HG03175 (cell line): ENCODE results near the gene TRIM66.

Experiments used
- ATAC-seq: cut with Tn5 transposase; IDR thresholded peaks from one replicate; pipeline ENCODE4 v1.9.1; 2021; ENCODE audit warnings: mild to moderate bottlenecking, moderate library complexity; ENCODE audit not compliant: unreplicated experiment

The TRIM66 gene

DNA sequence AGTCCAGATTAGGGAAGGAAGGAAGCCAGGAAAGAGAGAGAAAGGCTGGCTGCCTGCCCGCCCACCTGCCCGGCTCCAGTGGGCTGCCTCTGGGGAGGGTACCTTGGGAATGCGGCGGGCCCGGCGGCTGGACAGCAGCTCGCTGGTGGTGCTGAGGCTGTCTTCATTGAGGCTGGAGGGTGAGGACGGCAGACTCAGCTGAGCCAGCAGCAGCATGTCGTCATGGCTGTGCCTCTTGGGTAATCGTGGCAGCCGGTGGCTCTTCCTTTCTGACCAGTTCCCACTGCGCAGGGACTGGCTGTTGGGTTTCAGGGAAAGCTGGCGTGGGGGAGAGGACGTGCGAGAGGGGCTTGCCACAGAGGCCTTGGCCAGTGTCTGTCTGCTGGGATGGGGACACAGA, 33.0 kb upstream of the TRIM66 start:
- ATAC-seq = no peak

DNA sequence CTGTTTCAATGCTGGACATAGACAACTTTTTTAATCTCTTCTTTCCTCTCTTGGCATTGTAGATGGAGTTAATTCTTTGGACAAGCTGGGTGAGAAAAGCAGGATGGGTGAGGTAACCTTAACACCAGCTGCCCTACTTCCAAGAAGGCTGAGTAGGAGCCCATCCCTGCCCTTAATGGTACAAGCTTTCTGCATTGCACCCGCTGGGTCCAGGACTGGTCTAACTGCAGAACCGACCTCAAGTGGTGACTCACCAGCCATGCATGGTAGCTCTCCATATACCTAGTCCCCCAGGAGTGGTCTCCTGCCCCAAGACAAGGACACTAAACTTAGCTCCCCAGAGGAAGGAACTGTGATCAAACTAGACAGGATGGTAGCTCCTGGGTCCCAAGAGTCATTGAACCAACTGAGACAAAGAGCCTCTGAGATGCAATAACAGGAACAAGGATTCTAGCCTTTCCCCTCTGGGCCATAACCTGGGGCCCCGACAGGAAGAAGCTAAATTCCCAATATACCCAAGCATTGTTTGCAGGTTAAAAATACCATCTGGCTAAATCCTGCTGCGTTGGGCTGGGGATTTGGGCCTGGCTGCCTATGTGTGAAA, 32.3 kb upstream of the TRIM66 start:
- ATAC-seq = no peak

DNA sequence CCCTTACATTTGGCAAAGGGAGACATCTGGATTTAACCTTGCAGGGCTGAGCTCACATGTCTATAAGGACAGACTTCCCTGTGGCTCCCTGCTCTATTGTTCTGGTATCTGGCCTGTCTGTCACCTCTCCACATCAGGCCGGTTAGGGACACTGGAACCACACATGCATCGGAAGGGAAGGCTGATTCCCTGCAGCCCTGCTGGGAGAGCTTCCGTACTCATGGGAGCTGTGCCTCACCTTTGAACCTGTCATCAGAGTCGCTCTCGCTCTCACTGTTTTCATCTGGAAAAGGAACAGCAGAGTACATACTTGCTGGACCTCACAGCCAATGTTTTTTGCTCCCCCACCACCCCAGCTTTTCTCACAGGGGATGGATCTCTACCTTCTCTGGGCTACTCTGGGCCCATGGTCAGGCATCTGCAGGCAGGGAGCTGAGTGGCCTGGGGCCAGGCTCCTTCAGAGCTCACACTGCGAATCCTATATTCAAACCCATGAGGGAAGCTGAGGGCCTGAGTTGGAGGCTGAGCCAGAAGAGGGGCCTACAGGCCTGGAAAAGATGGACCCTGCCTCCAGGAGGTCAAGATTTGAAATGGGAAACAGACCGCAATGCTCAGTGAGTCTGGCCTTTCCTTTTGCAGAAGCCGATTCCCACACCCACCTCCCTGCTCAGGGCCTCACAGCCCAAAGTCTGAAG, 31.4 kb upstream of the TRIM66 start:
- ATAC-seq = no peak

DNA sequence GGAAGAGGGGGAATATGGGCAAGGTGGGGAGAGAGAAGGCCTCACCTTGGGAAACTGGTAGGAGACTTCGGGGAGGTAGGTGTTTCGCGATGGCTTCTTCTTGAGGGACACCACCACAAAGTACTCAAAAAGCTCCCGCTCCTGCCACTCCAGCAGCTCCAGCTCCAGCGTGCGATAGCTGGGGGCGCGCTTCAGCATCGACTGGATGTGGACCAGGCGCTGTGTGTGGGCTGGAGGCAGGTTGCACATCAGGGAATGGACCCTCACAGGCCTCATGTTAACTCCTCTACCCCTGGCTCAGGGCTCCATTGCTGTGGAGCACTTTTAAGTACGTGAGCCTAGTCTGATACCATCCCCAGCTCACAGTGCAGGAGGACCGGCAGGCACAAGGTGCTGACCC, 30.0 kb upstream of the TRIM66 start:
- ATAC-seq = no peak

DNA sequence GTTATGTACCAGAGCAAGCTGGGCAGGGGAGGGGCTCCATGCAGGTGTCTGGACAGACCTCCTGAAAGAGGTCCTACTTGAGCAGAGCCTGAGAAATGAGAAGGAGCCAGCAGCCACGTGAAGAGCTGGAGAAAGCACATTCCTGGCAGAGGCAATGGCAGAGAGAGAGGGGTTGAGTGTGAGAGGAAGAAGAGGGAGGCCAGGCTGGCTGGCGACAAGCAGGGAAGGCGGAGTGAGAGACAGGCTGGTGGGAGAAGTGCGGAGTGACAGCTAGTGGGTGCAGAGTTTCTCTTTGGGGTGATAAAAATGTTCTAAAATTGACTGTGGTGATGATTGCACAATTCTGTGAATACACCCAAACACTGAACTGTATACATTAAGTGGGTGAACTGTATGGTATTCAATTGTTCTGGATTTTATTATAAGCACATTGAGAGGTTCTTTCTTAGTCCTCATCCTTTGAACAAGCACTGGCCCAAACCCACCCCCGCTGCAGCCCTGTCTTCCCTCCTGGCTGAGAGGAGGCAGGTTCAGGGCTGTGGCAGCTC, 29.5 kb upstream of the TRIM66 start:
- no peak for ATAC-seq

DNA sequence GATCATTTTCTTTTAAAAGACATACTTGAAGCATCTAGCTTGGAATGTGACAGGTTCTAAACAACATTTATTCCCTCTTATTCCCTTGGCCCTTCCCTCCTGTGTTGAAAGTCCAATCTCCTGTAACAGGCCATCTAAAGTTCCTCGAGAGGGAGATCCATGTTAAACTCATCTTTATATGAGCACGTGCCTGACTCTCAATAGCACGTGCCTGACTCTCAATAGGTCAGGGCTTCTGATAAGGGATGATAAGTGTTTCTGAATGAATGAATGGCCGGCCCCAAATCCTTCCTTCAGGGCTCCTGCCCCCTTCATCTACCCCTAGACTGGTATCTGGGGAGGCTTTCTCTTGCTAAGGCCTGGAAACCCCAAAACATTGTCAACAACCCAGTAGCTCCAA, 27.3 kb upstream of the TRIM66 start:
- ATAC-seq = no peak

DNA sequence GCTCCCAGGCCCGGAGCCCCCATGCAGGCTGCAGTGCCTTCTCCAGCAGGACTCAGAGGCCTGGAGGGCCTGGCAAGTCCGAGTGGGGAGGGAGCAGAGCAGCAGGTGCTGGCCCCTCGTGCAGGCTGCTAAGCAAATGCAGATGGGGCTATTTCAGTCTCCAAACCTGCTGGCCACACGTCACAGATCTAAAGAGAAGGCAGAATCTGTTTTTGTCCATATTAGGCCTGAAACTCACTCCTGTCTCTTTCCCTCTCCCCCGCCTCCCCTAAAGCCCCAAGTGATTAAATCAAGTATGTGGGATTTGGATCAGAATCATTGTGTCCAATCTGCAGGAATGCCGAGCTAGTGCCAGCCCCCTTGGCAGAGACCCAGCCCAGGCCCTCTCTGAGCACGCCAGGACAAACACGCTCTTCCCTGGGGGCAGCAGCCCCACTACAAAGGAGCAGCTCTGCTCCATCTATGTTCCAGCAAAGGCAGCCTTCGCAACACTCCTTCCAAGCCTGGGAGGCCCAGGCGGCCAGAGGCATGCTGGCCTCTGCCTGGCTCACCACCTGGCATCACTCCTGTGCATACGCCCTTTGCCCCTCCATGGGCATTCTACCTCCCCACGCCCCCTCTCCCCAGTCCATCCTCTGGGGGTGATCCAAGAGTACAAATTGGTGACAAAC, 26.7 kb upstream of the TRIM66 start:
- no peak for ATAC-seq

DNA sequence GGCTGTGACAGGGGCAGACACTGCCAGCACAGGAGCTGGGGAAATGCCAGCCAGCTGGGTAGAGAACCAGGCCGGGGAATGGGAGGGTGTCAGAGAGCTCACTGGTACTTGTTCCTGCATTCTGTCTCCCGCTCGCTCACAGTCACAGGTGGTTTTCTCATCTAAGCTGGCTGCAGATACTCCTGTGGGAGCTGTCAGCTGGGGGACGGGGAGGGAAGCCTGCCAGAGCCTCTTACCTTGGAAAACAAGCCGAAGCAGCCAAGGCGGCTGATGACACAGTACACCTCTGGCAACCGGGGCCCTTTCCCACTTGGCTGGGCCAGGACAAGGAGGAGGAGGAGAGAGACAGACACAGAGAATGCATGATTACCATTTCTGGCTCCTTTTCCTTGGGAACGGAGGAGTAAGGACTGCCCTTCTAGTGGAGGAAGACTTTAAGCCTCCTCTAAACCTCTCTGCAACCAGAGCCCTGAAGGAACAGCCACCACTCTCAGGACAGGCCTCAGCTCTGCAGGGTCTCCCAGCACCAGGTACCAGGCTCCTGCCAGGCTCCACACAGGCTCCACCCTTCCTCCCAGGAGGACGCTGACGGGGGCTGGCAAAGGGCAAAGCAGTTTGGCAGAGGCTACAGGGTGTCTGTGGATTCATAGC, 25.2 kb upstream of the TRIM66 start:
- ATAC-seq = no peak

DNA sequence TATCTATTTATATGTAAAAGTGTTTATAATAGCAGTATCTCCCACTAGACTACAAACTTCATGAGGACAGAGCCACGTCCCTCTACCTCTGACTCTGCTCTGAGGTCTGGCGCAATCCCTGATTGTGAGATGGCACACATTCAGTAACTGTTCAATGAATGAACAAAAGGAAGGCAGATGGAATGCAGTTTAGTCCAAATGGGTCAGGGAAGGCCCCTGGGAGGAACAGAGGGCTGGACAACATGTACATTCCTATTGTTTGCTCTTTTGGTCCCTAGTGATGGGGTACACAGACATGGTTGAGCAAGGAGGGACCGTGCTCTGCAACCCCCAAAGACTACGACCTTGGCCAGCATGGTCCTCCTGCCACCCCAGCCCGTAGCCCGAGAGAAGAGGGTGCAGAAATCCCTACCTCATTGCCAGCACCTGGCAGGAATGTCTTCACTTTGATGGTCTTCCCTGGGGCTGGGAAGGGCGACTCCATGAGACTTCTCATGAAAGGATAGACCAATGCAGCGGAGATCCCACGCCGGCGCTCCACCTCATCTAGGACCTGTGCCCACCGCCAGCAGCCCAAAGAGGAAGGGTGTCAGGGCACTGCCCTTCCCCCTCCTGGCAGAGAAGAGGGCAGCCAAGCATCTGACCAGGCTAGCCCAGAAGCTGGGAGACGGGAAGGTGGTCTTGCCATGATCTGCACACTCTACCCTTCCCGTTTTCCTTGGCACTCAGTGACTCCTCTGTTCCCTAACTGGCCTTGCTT, 24.4 kb upstream of the TRIM66 start:
- no peak for ATAC-seq

DNA sequence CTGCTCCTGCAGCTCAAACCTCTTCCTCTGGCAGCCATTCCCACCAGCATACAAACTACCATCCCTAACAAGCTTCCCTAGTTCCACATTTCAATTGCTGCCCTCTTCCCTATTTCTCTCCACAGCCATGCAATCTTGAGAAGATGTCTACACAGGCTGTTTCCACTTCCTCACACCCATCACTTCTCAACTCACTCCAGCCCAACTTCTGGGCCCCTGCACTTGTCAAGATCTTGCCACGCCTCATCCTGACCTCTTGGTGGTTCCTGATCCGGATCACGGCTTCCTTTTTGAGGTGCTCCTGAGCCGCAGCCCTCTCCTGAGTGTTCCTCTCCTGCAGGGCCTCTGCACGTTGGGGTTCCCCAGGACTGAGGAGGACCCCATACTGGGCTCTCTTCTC, 22.7 kb upstream of the TRIM66 start:
- ATAC-seq = no peak

DNA sequence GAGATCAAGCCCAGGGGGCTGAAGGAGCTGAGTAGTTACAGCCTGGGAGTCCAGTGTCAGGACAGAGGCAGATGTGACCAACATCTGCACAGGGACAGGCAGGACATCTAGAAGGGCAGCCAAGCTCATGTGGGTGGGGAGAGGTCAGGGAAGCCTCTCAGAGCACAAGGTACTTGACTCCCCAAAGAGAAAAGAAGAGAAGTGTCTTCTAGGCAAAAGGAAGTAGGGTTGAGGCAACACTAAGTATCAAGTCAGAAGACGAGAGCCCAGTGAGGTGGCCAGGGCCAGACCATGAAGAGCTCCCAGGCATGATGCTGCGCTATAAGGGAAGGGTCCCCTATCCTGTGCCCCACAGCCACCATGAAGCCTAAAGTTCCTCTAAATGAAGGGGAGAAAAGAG, 21.7 kb upstream of the TRIM66 start:
- ATAC-seq = no peak

DNA sequence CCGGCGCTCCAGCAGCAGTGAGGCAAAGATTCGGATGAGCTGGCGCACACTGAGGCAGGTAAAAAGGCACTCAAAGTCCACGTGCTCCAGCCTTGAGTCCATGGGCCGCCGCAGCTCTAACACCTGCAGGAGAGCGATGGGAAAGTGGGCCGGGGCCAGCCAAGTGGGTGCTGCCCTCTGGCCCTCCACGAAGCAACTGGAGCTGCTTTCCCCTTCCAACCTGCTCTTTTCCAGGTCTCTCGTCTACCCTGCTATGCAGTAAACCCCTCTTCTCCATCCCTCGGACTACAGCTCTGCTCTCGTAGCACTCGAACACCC, 20.1 kb upstream of the TRIM66 start:
- ATAC-seq = no peak

DNA sequence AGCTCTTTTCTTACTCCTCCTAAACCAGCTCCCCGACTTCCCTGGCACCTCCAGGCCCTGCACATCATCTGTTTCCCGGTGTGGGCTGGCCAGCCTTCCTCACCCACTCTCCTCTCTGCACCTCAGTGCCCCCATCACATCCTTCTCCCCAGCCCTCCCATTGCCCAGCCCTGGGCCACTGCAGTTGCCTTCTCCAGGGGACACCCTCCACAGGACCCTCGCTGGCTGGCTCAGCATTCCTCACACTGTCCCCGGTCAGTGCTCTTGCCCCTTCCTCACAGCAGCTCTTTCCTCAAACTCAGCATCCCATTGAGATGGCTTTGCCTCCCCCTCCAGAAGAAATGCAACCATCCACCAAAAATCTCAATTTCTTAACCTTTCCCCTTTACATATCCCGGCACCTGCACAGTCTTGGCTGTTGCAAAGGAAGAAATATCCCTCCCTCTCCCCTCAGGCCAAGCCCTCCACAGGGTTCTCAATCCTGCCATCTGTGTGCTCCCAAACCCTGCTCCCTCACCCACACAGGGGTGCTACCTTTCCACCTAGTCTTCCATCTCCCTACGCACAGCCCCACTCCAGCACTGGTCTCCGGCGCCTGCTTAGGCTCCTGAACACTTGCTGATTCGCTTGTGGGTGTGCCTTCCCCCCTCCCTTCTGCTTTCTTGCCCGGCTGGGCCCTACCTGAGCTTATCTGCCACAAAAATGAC, 19.6 kb upstream of the TRIM66 start:
- no peak for ATAC-seq

DNA sequence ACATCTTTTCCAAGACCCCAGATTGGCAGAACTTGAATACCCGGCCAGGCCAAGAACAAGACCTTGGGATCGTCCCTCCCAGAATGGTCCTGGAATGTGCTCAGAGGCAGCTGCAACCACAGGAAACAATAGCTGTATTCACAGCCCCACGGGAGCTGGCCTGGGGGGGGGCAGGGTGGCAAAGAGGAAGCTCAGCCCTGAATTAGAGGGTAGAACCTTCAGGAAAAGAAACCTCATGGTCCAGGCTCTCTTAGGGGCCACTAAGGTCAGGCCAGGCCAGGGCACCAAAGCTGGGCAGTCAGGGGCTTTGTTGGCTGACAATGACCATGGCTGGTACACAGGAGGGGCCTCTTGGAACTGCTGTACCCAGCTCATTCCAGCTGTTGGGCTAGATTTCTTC, 17.4 kb upstream of the TRIM66 start:
- ATAC-seq = no peak

DNA sequence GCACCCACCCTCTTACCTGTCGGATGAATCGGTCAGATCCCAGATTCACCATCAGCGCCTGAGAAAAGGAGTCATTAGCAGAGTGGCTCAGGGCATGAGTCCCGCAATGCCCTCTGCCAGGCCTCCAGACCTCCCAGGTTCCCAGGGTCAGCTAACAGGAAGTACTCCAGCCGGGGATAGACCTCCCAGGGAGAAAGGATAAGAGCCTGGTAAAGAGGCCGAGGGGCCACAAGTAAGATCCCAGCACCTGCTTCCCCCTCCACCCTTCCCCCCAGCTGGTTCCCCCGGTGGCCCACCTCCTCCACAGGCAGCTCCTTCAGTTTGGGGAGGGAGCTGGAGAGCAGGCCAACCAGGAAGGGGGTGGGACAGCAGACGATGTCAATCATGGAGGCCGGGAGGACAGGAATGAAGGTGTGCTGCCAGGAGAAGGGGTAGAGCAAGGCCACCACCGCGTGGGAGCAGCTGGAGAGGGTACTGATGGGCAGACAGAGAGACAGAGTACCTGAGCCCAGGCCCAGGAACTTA, 16.5 kb upstream of the TRIM66 start:
- ATAC-seq = no peak

DNA sequence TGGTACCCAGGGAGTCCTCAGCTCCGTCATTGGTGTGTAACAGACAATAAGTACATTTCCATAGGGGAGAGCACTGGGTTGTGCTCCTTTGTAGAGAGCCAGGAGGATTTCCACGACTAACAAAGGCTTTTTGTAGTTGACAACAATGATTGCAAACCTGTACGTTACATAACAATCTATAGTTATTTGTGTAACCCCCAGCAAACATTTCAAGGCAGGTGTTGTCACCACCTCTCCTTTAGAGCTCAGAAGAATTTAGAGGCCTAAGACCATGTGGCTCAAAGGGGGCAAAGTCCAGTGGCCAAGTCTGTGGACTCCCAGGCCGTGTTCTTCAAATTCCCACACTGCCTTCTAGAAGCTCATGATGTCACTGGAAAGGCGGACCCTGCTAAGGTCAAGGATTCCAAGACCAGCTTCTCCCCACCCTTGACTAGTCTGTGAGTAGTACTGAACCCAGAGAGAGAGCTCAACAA, 15.9 kb upstream of the TRIM66 start:
- ATAC-seq = no peak

DNA sequence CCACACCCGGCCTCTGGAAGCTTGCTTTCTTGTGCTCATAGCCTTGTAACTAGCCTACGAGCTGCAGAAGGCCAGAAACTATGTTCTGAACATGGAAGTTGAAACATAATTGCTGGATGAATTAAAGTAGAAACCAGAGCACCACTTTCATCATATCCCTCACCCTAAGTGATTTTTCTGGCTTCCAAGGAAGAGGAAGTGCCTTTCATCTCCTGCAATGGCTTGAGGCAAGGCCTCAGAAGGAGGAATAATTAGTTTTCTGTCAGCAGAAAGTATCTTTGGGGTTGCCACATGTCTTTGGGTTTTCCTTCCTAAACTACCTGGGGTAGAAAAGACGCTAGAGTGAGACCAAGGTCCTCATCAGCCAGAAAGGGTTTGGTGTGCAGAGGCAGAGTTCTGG, 14.6 kb upstream of the TRIM66 start:
- ATAC-seq = no peak

DNA sequence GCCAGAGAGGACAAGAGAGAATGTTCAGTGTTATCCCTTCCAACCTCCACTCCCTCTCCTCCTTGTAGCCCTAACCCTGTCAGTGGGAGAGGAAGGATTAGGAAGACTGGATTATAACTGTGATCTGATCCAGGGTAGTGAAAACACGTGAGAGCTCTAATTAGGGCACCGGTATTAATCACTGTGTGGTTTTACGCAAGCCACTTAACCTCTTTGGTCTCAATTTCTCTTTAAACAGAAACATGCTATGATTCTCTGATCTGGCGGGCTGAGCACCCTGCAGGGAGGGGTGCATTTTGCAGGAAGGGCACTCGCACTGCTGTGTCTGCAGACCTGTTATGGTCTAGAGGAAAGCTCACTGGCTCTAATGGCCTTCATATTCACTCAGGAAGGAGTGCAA, 11.7 kb upstream of the TRIM66 start:
- ATAC-seq = no peak

DNA sequence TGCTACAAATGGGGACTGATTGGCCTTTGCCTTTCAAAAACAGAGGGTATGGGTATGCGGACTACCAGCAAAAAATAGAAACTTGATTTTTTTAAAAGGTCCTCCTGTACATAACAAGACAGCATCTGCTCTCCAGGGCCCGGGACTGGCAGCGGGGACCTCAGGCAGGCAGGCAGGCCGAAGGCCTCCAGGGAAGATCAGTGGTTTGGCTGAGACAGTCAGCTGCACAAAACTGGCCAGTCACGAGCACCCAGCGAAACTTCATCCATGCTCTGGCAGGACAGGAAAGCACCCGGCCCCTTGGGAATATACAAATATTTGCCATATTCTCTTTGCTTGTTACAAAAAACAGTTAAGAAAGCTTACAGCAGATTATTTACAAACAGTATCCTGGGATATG, 11.1 kb upstream of the TRIM66 start:
- no peak for ATAC-seq

DNA sequence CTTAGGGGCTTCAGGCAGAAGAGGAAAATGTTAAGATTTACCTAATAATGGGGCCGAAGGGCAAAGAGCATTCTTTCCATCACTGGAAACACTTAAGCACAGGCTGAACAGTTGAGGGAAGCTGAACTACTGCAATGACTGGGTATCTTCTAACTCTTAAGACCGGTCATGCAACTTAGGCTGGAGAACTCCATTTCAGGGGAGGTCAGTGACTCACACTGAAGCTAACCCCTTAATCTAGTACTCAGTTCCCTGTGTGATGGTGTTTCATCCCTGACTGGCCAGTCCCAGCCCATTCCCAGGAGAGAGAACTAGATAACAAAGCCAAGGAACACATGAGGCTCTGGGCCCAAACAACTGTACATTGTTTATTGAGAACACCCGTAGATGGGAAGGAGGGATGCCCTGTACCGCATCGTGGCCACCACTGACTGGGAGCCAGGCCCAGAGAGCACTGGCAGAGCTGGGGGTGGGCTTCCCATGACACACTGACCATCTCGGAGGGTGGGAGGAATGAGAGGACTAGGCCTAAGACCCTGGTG, 10.6 kb upstream of the TRIM66 start:
- ATAC-seq = no peak
